ENCODE results near the gene KIF4B. TPM values are rescaled to one million over a fixed set of nuclear protein-coding genes. Genes with fewer than 3 reads are reported as not detected.
A peak's percentile ranks its signal among the peaks of the same experiment; 100 is the strongest.

KIF4B gene
- total and polyA plus RNA-seq, 2 of the 8 experiments (the other 6 are each of a cell fraction or from before 2014, with no cell fraction given), result 0.02 to 0.15 TPM

DNA sequence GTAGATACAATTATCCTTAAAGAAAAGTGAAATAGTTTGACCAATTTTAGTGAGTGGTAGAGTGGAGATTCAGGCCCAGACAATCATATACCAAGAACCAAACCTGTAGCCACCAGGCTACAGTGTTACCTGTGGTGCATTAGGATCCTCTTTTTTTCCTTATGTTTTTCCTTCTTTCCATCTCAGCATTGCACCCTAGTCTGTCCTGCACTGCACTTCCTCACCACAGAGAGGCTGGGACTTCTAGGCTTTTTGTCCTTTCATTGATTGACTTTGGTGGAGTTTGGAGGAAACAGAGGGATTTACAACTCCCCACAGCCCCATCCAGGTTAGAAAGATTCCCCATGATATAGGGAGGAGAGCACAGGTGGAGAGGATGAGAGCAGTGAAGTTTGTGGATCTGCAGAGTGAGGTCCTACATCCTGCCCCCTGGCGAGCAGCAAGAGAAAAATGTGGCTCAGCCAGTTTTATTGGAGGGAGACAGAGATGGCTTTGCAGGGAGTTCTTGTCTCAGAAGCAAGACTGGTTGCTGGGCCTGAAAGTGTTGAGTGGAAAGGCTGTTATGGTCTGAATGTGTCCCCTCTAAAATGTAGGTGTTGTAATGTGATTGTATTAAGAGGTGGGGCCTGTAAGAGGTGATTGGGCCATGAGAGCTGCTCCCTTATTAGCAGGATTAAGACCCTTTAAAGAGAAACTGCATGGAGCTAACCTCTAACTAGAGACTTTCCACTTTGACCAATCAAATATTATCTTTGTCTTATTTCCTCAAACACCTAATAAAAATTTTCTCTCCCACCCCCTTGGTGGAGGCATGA is 36.2 kb downstream of the KIF4B start:
- Histone ChIP-seq H4K5ac (ENCODE audit: insufficient read length, low read depth, low read length) (no peak overlapping the region), H2BK20ac (ENCODE audit: low read length) (peak overlapping the region; percentile 90), H3K36me3 (ENCODE audit: control insufficient read depth in 2 of 4, insufficient read depth in 4 of 4, low read length in 3 of 4) (no peaks in the 10 kb centered on the region), H2BK12ac (ENCODE audit: low read depth, low read length) (peak overlapping the region; percentile 22; the same call in 1 of the 2 replicates), H3K14ac (ENCODE audit: insufficient read length) (no peak overlapping the region), H2AFZ (ENCODE audit: low read length) (0 out of 2 replicates have a peak overlapping the region, but pooled peaks have one; percentile 3), H2BK120ac (replicated peaks; ENCODE audit: low read depth, low read length) (no peak overlapping the region), H3K18ac (ENCODE audit: extremely low read depth, low read length) (peak overlapping the region; percentile 43; the same call in 1 of the 2 replicates), H3K27ac (ENCODE audit: low read depth, low read length) (no peak overlapping the region), H3K79me1 (ENCODE audit: low read depth, low read length) (no peaks in the 10 kb centered on the region), H2BK15ac (ENCODE audit: low read length) (no peak overlapping the region; the same call in 1 of the 2 replicates), H3K9me3 (ENCODE audit: insufficient read depth in 2 of 2, low read depth in 1 of 2, low read length in 1 of 2) (no peaks in the 10 kb centered on the region), H3K4me2 (ENCODE audit: insufficient read depth in 1 of 2, low read depth in 2 of 2, low read length in 2 of 2) (no peak overlapping the region), H3K56ac (replicated peaks; ENCODE audit: insufficient read length, low read depth, low read length) (no peak overlapping the region), H4K20me1 (replicated peaks in 1 of 2; ENCODE audit: control insufficient read depth in 1 of 2, insufficient read depth in 2 of 2, low read length in 2 of 2) (no peaks in the 10 kb centered on the region), H3K23ac (ENCODE audit: insufficient read length) (no peak overlapping the region), H3K9ac (replicated peaks in 1 of 4; ENCODE audit: extremely low read depth in 1 of 4, low read depth in 3 of 4, low read length in 3 of 4) (no peak overlapping the region), H4K8ac (ENCODE audit: extremely low read depth, insufficient read depth, low read length) (no peak overlapping the region), H2AK5ac (ENCODE audit: low read depth, low read length) (no peak overlapping the region), H3K4me1 (replicated peaks in 1 of 4; ENCODE audit: control insufficient read depth in 3 of 4, insufficient read depth in 4 of 4, low read length in 3 of 4) (peaks cover 0 to 37% (median 14%) of the 10 kb centered on the region in 4 experiments; a peak in 6 of 7 replicates), H3K23me2 (ENCODE audit: low read depth, low read length) (no peaks in the 10 kb centered on the region), H3K27me3 (replicated peaks in 1 of 4; ENCODE audit: control insufficient read depth in 3 of 4, extremely low read depth in 1 of 4, insufficient read depth in 3 of 4, low read length in 3 of 4) (no peaks in the 10 kb centered on the region), H4K91ac (replicated peaks; ENCODE audit: insufficient read length, low read length) (peak overlapping the region; percentile 46), H3K79me2 (ENCODE audit: control insufficient read depth in 1 of 2, insufficient read depth in 2 of 2, low read length in 2 of 2) (no peaks in the 10 kb centered on the region), H3K4me3 (ENCODE audit: extremely low read depth in 1 of 4, insufficient read depth in 2 of 4, low read depth in 3 of 4, low read length in 4 of 4) (no peak overlapping the region), H2BK5ac (ENCODE audit: low read depth, low read length) (peak overlapping the region; percentile 47; the same call in 1 of the 2 replicates), H3K4ac (replicated peaks; ENCODE audit: insufficient read length, low read depth, low read length) (no peak overlapping the region)
- ChIA-PET CTCF (ENCODE audit: partially characterized antibody) (interaction anchor here (0.6 to 1.3 kb wide), 8 partner anchors 10 to 359 kb away, joined by 3 to 5 read pairs (median 4); no protein-coding TSS in a partner anchor), POLR2A (ENCODE audit: partially characterized antibody) (no interaction called here)
- FAIRE-seq, result no peak
- WGBS, 2 experiments (ENCODE audit: extremely low coverage in 1 of 2, insufficient coverage in 1 of 2, insufficient read length in 1 of 2, insufficient replicate concordance in 2 of 2, low coverage in 1 of 2, low lambda C conversion rate in 2 of 2, missing lambda C conversion rate in 1 of 2), result 12% methylated on average over 1 of the region's 1 CpG; no CpG with 5 or more reads in 1 of the 2 experiments
- DNase-seq (ENCODE audit: low read depth in 1 of 2, low spot score in 2 of 2), result peak in 1 of 2 experiments; percentile 60
- TF ChIP-seq SIN3A (conservative IDR thresholded peaks at IDR 0.05 in 1 of 2, IDR thresholded peaks at IDR 0.05 in 1 of 2; ENCODE audit: low read depth in 1 of 2, low read length in 2 of 2), result no peak
- TF ChIP-seq TBP (IDR thresholded peaks at IDR 0.05; ENCODE audit: low read depth, low read length), result no peak
- TF ChIP-seq BRCA1 (IDR thresholded peaks at IDR 0.05; ENCODE audit: low read depth, low read length), result no peak
- TF ChIP-seq, protein P1, sequence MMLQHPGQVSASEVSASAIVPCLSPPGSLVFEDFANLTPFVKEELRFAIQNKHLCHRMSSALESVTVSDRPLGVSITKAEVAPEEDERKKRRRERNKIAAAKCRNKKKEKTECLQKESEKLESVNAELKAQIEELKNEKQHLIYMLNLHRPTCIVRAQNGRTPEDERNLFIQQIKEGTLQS (IDR thresholded peaks at IDR 0.05; ENCODE audit: insufficient read depth, low read depth, low read length), result no peak
- no peak for TF ChIP-seq EGR1 (IDR thresholded peaks at IDR 0.05; ENCODE audit: borderline replicate concordance, low read depth, low read length)
- no peak for TF ChIP-seq PHF8 (conservative IDR thresholded peaks at IDR 0.05; ENCODE audit: low read depth, low read length)
- no peak for TF ChIP-seq SUZ12 (IDR thresholded peaks at IDR 0.05; ENCODE audit: low read length)
- TF ChIP-seq RFX5 (IDR thresholded peaks at IDR 0.05; ENCODE audit: borderline replicate concordance, low read depth, low read length), result no peak
- TF ChIP-seq ZNF274 (IDR thresholded peaks at IDR 0.05; ENCODE audit: borderline replicate concordance, extremely low read depth, low read length), result no peak
- no peak for TF ChIP-seq SIX5 (IDR thresholded peaks at IDR 0.05; ENCODE audit: low read depth, low read length)
- TF ChIP-seq BACH1 (IDR thresholded peaks at IDR 0.05; ENCODE audit: low read length), result no peak

Data from H1 (cell line).